ENCODE data around the gene SRP68. TPM values are rescaled to one million over a fixed set of nuclear protein-coding genes. Genes with fewer than 3 reads are reported as not detected.

The SRP68 gene
- polyA plus RNA-seq, 3 donors = 27.4 to 47.1 (median 42.1) TPM

GRCh38 chr17:76080768-76081287 is 8.5 kb upstream of the SRP68 start:
- TF ChIP-seq, protein P1, sequence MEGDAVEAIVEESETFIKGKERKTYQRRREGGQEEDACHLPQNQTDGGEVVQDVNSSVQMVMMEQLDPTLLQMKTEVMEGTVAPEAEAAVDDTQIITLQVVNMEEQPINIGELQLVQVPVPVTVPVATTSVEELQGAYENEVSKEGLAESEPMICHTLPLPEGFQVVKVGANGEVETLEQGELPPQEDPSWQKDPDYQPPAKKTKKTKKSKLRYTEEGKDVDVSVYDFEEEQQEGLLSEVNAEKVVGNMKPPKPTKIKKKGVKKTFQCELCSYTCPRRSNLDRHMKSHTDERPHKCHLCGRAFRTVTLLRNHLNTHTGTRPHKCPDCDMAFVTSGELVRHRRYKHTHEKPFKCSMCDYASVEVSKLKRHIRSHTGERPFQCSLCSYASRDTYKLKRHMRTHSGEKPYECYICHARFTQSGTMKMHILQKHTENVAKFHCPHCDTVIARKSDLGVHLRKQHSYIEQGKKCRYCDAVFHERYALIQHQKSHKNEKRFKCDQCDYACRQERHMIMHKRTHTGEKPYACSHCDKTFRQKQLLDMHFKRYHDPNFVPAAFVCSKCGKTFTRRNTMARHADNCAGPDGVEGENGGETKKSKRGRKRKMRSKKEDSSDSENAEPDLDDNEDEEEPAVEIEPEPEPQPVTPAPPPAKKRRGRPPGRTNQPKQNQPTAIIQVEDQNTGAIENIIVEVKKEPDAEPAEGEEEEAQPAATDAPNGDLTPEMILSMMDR (IDR thresholded peaks at IDR 0.05) = no peak
- Histone ChIP-seq H3K27ac (ENCODE audit: low read depth in 1 of 2, low read length in 2 of 2) (no peak overlapping the region), H3K4me2 (replicated peaks; ENCODE audit: extremely low read depth, low read length, poor library complexity, severe bottlenecking) (no peak overlapping the region), H3K27me3 (ENCODE audit: control insufficient read depth in 2 of 2, insufficient read depth in 2 of 2, low read length in 2 of 2) (peaks cover 19 to 50% of the 10 kb centered on the region in 2 donors), H3K9me3 (replicated peaks in 1 of 2; ENCODE audit: control insufficient read depth in 1 of 2, insufficient read depth in 1 of 2, low read length in 2 of 2) (peaks cover 0 to 20% of the 10 kb centered on the region in 2 donors), H3K4me1 (ENCODE audit: control insufficient read depth in 1 of 2, insufficient read depth in 2 of 2, low read length in 2 of 2) (peaks cover 24 to 33% of the 10 kb centered on the region in 2 donors), H3K4me3 (replicated peaks in 1 of 3; ENCODE audit: low read depth in 2 of 3, low read length in 3 of 3) (no peak overlapping the region), H3K36me3 (replicated peaks in 1 of 2; ENCODE audit: control insufficient read depth in 1 of 2, insufficient read depth in 2 of 2, low read length in 2 of 2) (peaks cover 33 to 40% of the 10 kb centered on the region in 2 donors), H4K20me1 (ENCODE audit: insufficient read depth, low read length) (no peaks in the 10 kb centered on the region), H3K9ac (ENCODE audit: insufficient read depth, low read length, poor library complexity, severe bottlenecking) (no peak overlapping the region), H3K79me2 (ENCODE audit: insufficient read depth, low read length) (no peaks in the 10 kb centered on the region), H2AFZ (ENCODE audit: insufficient read depth, low read depth, low read length, poor library complexity, severe bottlenecking) (no peak overlapping the region)
- H3K27me3 Mint-ChIP-seq (ENCODE audit: low read depth in 3 of 3) = peaks cover 48 to 53% (median 50%) of the 10 kb centered on the region in 3 donors
- H3K4me1 Mint-ChIP-seq = peaks cover 27% of the 10 kb centered on the region
- H3K36me3 Mint-ChIP-seq = peaks cover 37 to 44% of the 10 kb centered on the region in 2 donors
- intact Hi-C loops (cut with micrococcal nuclease) = no loop called here
- 73% methylated on average over 4 of the region's 6 CpGs for WGBS (ENCODE audit: insufficient coverage)
- H3K4me3 Mint-ChIP-seq = peak overlapping the region in 1 of 2 donors; percentile 11
- H3K27ac Mint-ChIP-seq = no peak overlapping the region
- H3K9me3 Mint-ChIP-seq = peaks cover 3 to 20% (median 10%) of the 10 kb centered on the region in 7 donors
- DNase-seq = no peak

DNA sequence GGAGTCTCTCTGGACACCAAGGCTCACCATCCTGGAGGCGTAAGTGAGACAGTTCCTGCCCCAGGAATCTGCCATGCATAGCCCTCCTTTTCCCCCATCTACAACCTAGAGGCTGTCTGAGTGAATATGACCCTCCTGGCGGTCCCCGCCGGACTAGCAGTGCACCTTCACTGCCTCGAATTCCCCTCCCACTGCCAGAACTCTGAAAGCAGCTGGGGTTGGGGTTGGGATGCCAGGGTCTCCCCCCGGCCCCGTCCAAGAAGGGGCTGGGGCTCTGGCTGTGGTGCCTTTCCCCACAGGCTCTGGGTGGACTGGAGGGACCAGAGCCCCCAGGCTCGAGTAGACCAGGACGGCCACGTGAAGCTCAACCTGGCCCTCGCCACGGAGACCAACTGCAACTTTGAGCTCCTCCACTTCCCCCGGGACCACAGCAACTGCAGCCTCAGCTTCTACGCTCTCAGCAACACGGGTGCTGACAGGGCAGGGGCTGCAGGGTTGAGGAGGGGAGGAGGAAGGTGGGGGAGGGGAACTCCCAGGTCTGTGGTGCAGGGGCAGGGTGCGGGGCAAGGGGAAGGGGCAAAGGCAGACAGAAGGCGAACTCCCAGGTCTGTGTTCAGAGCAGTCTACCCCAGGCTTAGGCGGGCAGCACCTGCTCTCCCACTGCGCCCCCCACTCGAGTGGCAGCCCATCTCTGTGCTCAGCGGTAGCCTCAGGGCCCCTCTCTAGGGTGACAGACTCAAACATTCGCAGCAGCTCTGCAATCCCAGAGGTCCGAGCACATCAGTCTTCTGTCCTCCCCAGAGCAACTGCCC is 7.8 kb upstream of the SRP68 start:
- peaks cover 25 to 57% of the 10 kb centered on the region in 2 donors for H3K27me3 ChIP-seq (ENCODE audit: control insufficient read depth in 2 of 2, insufficient read depth in 2 of 2, low read length in 2 of 2)
- 21% methylated on average over 11 of the region's 23 CpGs for WGBS (ENCODE audit: insufficient coverage)
- peaks cover 34% of the 10 kb centered on the region for H3K4me1 Mint-ChIP-seq
- no peak overlapping the region for H3K4me3 ChIP-seq (replicated peaks in 1 of 3; ENCODE audit: low read depth in 2 of 3, low read length in 3 of 3)
- H3K79me2 ChIP-seq (ENCODE audit: insufficient read depth, low read length) = no peaks in the 10 kb centered on the region
- H3K27ac Mint-ChIP-seq = no peak overlapping the region
- TF ChIP-seq, protein P1 (IDR thresholded peaks at IDR 0.05) = no peak
- no peak overlapping the region for H3K9ac ChIP-seq (ENCODE audit: insufficient read depth, low read length, poor library complexity, severe bottlenecking)
- H3K4me3 Mint-ChIP-seq = peak overlapping the region in 1 of 2 donors; percentile 11
- peaks cover 0 to 25% of the 10 kb centered on the region in 2 donors for H3K9me3 ChIP-seq (replicated peaks in 1 of 2; ENCODE audit: control insufficient read depth in 1 of 2, insufficient read depth in 1 of 2, low read length in 2 of 2)
- H3K36me3 ChIP-seq (replicated peaks in 1 of 2; ENCODE audit: control insufficient read depth in 1 of 2, insufficient read depth in 2 of 2, low read length in 2 of 2) = peaks cover 27 to 33% of the 10 kb centered on the region in 2 donors
- H3K4me2 ChIP-seq (replicated peaks; ENCODE audit: extremely low read depth, low read length, poor library complexity, severe bottlenecking) = no peak overlapping the region
- no peak overlapping the region for H3K27ac ChIP-seq (ENCODE audit: low read depth in 1 of 2, low read length in 2 of 2)
- H3K4me1 ChIP-seq (ENCODE audit: control insufficient read depth in 1 of 2, insufficient read depth in 2 of 2, low read length in 2 of 2) = peaks cover 31 to 40% of the 10 kb centered on the region in 2 donors
- H4K20me1 ChIP-seq (ENCODE audit: insufficient read depth, low read length) = no peaks in the 10 kb centered on the region
- DNase-seq = no peak
- peaks cover 33 to 42% of the 10 kb centered on the region in 2 donors for H3K36me3 Mint-ChIP-seq
- intact Hi-C loops (cut with micrococcal nuclease) = no loop called here
- peaks cover 3 to 25% (median 12%) of the 10 kb centered on the region in 7 donors for H3K9me3 Mint-ChIP-seq
- peaks cover 54 to 60% (median 57%) of the 10 kb centered on the region in 3 donors for H3K27me3 Mint-ChIP-seq (ENCODE audit: low read depth in 3 of 3)
- H2AFZ ChIP-seq (ENCODE audit: insufficient read depth, low read depth, low read length, poor library complexity, severe bottlenecking) = no peak overlapping the region
